Measurements from ENCODE around the gene CCDC174.
"Not testable (repeated sequence)": the region's sequence is repeated elsewhere in the genome, so short reads cannot be mapped to it uniquely, and the experiment has no call there.

Gene CCDC174

GRCh38 chr3:14647976-14648955, 3.3 kb upstream of the CCDC174 start:
- no peak for DNase-seq (ENCODE audit: insufficient read length, low spot score)
- FAIRE-seq: no peak

GRCh38 chr3:14649466-14649865, 2.1 kb upstream of the CCDC174 start:
- TF ChIP-seq POU2F2 (IDR thresholded peaks at IDR 0.05; ENCODE audit: low read depth, low read length): no peak
- TF ChIP-seq PAX5 (IDR thresholded peaks at IDR 0.05; ENCODE audit: insufficient read depth, low read length, severe bottlenecking): no peak
- no peak for TF ChIP-seq SPI1 (IDR thresholded peaks at IDR 0.05; ENCODE audit: low read depth, low read length)
- no peak for TF ChIP-seq TAF1 (IDR thresholded peaks at IDR 0.05; ENCODE audit: low read depth, low read length)
- no peak for TF ChIP-seq POLR2AphosphoS5 (IDR thresholded peaks at IDR 0.05; ENCODE audit: low read depth, low read length)
- no peak for TF ChIP-seq POLR2A (IDR thresholded peaks at IDR 0.05; ENCODE audit: low read depth, low read length)
- FAIRE-seq (no peak), DNase-seq (ENCODE audit: insufficient read length, low spot score) (no peak)

More at GRCh38 chr3:14647976-14648955, 3.3 kb upstream of the CCDC174 start:
- no peak for TF ChIP-seq TAF1 (IDR thresholded peaks at IDR 0.05; ENCODE audit: low read depth, low read length)
- TF ChIP-seq POLR2A (IDR thresholded peaks at IDR 0.05; ENCODE audit: low read depth, low read length): no peak
- no peak for TF ChIP-seq POU2F2 (IDR thresholded peaks at IDR 0.05; ENCODE audit: low read depth, low read length)
- TF ChIP-seq SPI1 (IDR thresholded peaks at IDR 0.05; ENCODE audit: low read depth, low read length): no peak
- TF ChIP-seq POLR2AphosphoS5 (IDR thresholded peaks at IDR 0.05; ENCODE audit: low read depth, low read length): no peak
- TF ChIP-seq PAX5 (IDR thresholded peaks at IDR 0.05; ENCODE audit: insufficient read depth, low read length, severe bottlenecking): no peak

- TF ChIP-seq TAF1 (IDR thresholded peaks at IDR 0.05; ENCODE audit: low read depth, low read length) (no peak), POU2F2 (IDR thresholded peaks at IDR 0.05; ENCODE audit: low read depth, low read length) (no peak), PAX5 (IDR thresholded peaks at IDR 0.05; ENCODE audit: insufficient read depth, low read length, severe bottlenecking) (no peak), POLR2AphosphoS5 (IDR thresholded peaks at IDR 0.05; ENCODE audit: low read depth, low read length) (peak; percentile 31; the same call in 1 of the 2 replicates)
- FAIRE-seq (no peak), DNase-seq (ENCODE audit: insufficient read length, low spot score) (no peak)
These were observed 1.4 kb upstream of the CCDC174 start for GRCh38 chr3:14650193-14650592.

GRCh38 chr3:14652360-14652907, 872 bp downstream of the CCDC174 start:
- not testable (repeated sequence) for DNase-seq (ENCODE audit: insufficient read length, low spot score); FAIRE-seq

- FAIRE-seq (peak; percentile 41), DNase-seq (ENCODE audit: insufficient read length, low spot score) (no peak)
- TF ChIP-seq POLR2AphosphoS5 (IDR thresholded peaks at IDR 0.05; ENCODE audit: low read depth, low read length) (no peak), PAX5 (IDR thresholded peaks at IDR 0.05; ENCODE audit: insufficient read depth, low read length, severe bottlenecking) (no peak), TAF1 (IDR thresholded peaks at IDR 0.05; ENCODE audit: low read depth, low read length) (no peak), POLR2A (IDR thresholded peaks at IDR 0.05; ENCODE audit: low read depth, low read length) (no peak), SPI1 (IDR thresholded peaks at IDR 0.05; ENCODE audit: low read depth, low read length) (no peak)
These were observed 6.0 kb downstream of the CCDC174 start for GRCh38 chr3:14657579-14657978.

GRCh38 chr3:14658978-14659377, 7.4 kb downstream of the CCDC174 start:
- TF ChIP-seq POU2F2 (IDR thresholded peaks at IDR 0.05; ENCODE audit: low read depth, low read length) (no peak), POLR2A (IDR thresholded peaks at IDR 0.05; ENCODE audit: low read depth, low read length) (no peak), TAF1 (IDR thresholded peaks at IDR 0.05; ENCODE audit: low read depth, low read length) (no peak), POLR2AphosphoS5 (IDR thresholded peaks at IDR 0.05; ENCODE audit: low read depth, low read length) (no peak), SPI1 (IDR thresholded peaks at IDR 0.05; ENCODE audit: low read depth, low read length) (no peak), PAX5 (IDR thresholded peaks at IDR 0.05; ENCODE audit: insufficient read depth, low read length, severe bottlenecking) (no peak)
- DNase-seq (ENCODE audit: insufficient read length, low spot score) (no peak), FAIRE-seq (no peak)

- TF ChIP-seq POLR2A (IDR thresholded peaks at IDR 0.05; ENCODE audit: low read depth, low read length) (no peak), POLR2AphosphoS5 (IDR thresholded peaks at IDR 0.05; ENCODE audit: low read depth, low read length) (no peak), POU2F2 (IDR thresholded peaks at IDR 0.05; ENCODE audit: low read depth, low read length) (no peak), PAX5 (IDR thresholded peaks at IDR 0.05; ENCODE audit: insufficient read depth, low read length, severe bottlenecking) (no peak), TAF1 (IDR thresholded peaks at IDR 0.05; ENCODE audit: low read depth, low read length) (no peak), SPI1 (IDR thresholded peaks at IDR 0.05; ENCODE audit: low read depth, low read length) (no peak)
- no peak for DNase-seq (ENCODE audit: insufficient read length, low spot score)
- no peak for FAIRE-seq
These were observed 9.4 kb downstream of the CCDC174 start for GRCh38 chr3:14660942-14661341.

GRCh38 chr3:14663396-14664135, 12.0 kb downstream of the CCDC174 start:
- TF ChIP-seq SPI1 (IDR thresholded peaks at IDR 0.05; ENCODE audit: low read depth, low read length) (no peak), TAF1 (IDR thresholded peaks at IDR 0.05; ENCODE audit: low read depth, low read length) (no peak), POLR2AphosphoS5 (IDR thresholded peaks at IDR 0.05; ENCODE audit: low read depth, low read length) (no peak), POU2F2 (IDR thresholded peaks at IDR 0.05; ENCODE audit: low read depth, low read length) (no peak), POLR2A (IDR thresholded peaks at IDR 0.05; ENCODE audit: low read depth, low read length) (no peak), PAX5 (IDR thresholded peaks at IDR 0.05; ENCODE audit: insufficient read depth, low read length, severe bottlenecking) (no peak)
- DNase-seq (ENCODE audit: insufficient read length, low spot score) (no peak), FAIRE-seq (no peak)

- FAIRE-seq (no peak), DNase-seq (ENCODE audit: insufficient read length, low spot score) (no peak)
- TF ChIP-seq PAX5 (IDR thresholded peaks at IDR 0.05; ENCODE audit: insufficient read depth, low read length, severe bottlenecking) (no peak), POLR2AphosphoS5 (IDR thresholded peaks at IDR 0.05; ENCODE audit: low read depth, low read length) (no peak), SPI1 (IDR thresholded peaks at IDR 0.05; ENCODE audit: low read depth, low read length) (no peak), POLR2A (IDR thresholded peaks at IDR 0.05; ENCODE audit: low read depth, low read length) (no peak), POU2F2 (IDR thresholded peaks at IDR 0.05; ENCODE audit: low read depth, low read length) (no peak), TAF1 (IDR thresholded peaks at IDR 0.05; ENCODE audit: low read depth, low read length) (no peak)
These were observed 12.6 kb downstream of the CCDC174 start for GRCh38 chr3:14664170-14664569.

Data from GM12891 (cell line).